Measurements from ENCODE around the gene IER2.
"Not testable (repeated sequence)": the region's sequence is repeated elsewhere in the genome, so short reads cannot be mapped to it uniquely, and the experiment has no call there.

Gene IER2

GRCh38 chr19:13139633-13140311 is 10.4 kb upstream of the IER2 start:
- DNase-seq: no peak

- DNase-seq: peak; percentile 49
These were observed 3.2 kb upstream of the IER2 start for GRCh38 chr19:13146763-13147563.

GRCh38 chr19:13149173-13149627 is 1.0 kb upstream of the IER2 start:
- not testable (repeated sequence) for DNase-seq

- no peak for DNase-seq
These were observed 504 bp upstream of the IER2 start for GRCh38 chr19:13149628-13150186.

- DNase-seq: peak; percentile 27
These were observed 857 bp downstream of the IER2 start for GRCh38 chr19:13150931-13151604.

- DNase-seq: peak; percentile 97
These were observed 1.6 kb downstream of the IER2 start for GRCh38 chr19:13151605-13152355.

GRCh38 chr19:13152356-13152973 is 2.3 kb downstream of the IER2 start:
- DNase-seq: no peak

GRCh38 chr19:13152974-13153568 is 2.9 kb downstream of the IER2 start:
- DNase-seq: peak; percentile 96

GRCh38 chr19:13153569-13154240 is 3.5 kb downstream of the IER2 start:
- no peak for DNase-seq

- DNase-seq: peak; percentile 80
These were observed 4.1 kb downstream of the IER2 start for GRCh38 chr19:13154241-13154778.

- DNase-seq: peak; percentile 90
These were observed 4.8 kb downstream of the IER2 start for GRCh38 chr19:13154911-13155471.

GRCh38 chr19:13155472-13156359 is 5.5 kb downstream of the IER2 start:
- DNase-seq: peak; percentile 93

GRCh38 chr19:13159713-13160112 is 9.5 kb downstream of the IER2 start:
- DNase-seq: no peak

GRCh38 chr19:13160557-13160956 is 10.3 kb downstream of the IER2 start:
- no peak for DNase-seq

- peak; percentile 92 for DNase-seq
These were observed 12.8 kb downstream of the IER2 start for GRCh38 chr19:13162724-13163608.

- peak; percentile 35 for DNase-seq
These were observed 13.6 kb downstream of the IER2 start for GRCh38 chr19:13163609-13164342.

GRCh38 chr19:13164343-13165161 is 14.3 kb downstream of the IER2 start:
- peak; percentile 54 for DNase-seq

Data from CD4-positive, alpha-beta T cell treated with Interleukin-15 for 1 hour (primary cell).